PC-9 (cell line): ENCODE results near the gene ANO1. TPM values are rescaled to one million over a fixed set of nuclear protein-coding genes. Genes with fewer than 3 reads are reported as not detected.

Experiments
- BruUV-seq: library from RNA; stranded (reverse); fragments of 400-500 nt; replicated peaks from 2 replicates; lab custom pipeline; 2021; lab: Mats Ljungman, UMichigan
- CTCF ChIA-PET: fragments of 300-600 bp; sonication (Branson Sonifier 250); formaldehyde crosslinking; loops from one replicate; lab custom pipeline; 2022; ENCODE audit warnings: antibody characterized with exemption; lab: Charles Lee
- POLR2A ChIA-PET: fragments of 300-600 bp; sonication (Branson Sonifier 250); formaldehyde crosslinking; loops from one replicate; lab custom pipeline; 2022; ENCODE audit warnings: antibody characterized with exemption; ENCODE audit not compliant: unreplicated experiment; lab: Charles Lee
- DNase-seq, 2 experiments: peaks; one replicate each; pipeline versions ENCODE4 v3.0.0 to v3.0.0-alpha.2; 2015 to 2022; ENCODE audit warnings: mixed read lengths in 1 of 2
- H2AFZ ChIP-seq: fragments of 200-600 bp; sonication (generic); 2 replicates; pipeline ENCODE4 v1.8.1; 2017; ENCODE audit warnings: antibody characterized with exemption
- H3F3A ChIP-seq: fragments of 200-600 bp; sonication (generic); 2 replicates; pipeline ENCODE4 v1.8.1; 2017; ENCODE audit warnings: antibody characterized with exemption, mild to moderate bottlenecking, low read depth; ENCODE audit not compliant: insufficient read depth
- H3K27ac ChIP-seq: fragments of 200-600 bp; sonication (generic); 2 replicates; pipeline ENCODE4 v1.6.1; 2016; ENCODE audit warnings: mixed run types
- H3K27me3 ChIP-seq: fragments of 200-600 bp; sonication (generic); 2 replicates; pipeline ENCODE4 v1.6.1; 2016; ENCODE audit warnings: low read depth, mixed run types; ENCODE audit not compliant: insufficient read depth
- H3K36me3 ChIP-seq: fragments of 200-600 bp; sonication (generic); 2 replicates; pipeline ENCODE4 v1.6.1; 2016; ENCODE audit warnings: low read depth, mixed run types
- H3K4me1 ChIP-seq: fragments of 200-600 bp; sonication (generic); replicated peaks from 2 replicates; pipeline ENCODE4 v1.6.1; 2016; ENCODE audit warnings: mixed run types; ENCODE audit not compliant: insufficient read depth
- H3K4me2 ChIP-seq: fragments of 200-600 bp; sonication (generic); 2 replicates; pipeline ENCODE4 v1.6.1; 2017; ENCODE audit warnings: mixed run types
- H3K4me3 ChIP-seq: fragments of 200-600 bp; sonication (generic); 2 replicates; pipeline ENCODE4 v1.6.1; 2016; ENCODE audit warnings: mixed run types
- H3K79me2 ChIP-seq: fragments of 200-600 bp; sonication (generic); 2 replicates; pipeline ENCODE4 v1.6.1; 2017; ENCODE audit warnings: low read depth, mixed run types
- H3K9me2 ChIP-seq: fragments of 200-600 bp; sonication (generic); 2 replicates; pipeline ENCODE4 v1.8.1; 2017; ENCODE audit warnings: mild to moderate bottlenecking; ENCODE audit not compliant: insufficient read depth
- H3K9me3 ChIP-seq: fragments of 200-600 bp; sonication (generic); 2 replicates; pipeline ENCODE4 v1.8.1; 2016; ENCODE audit warnings: low read depth; ENCODE audit not compliant: insufficient read depth
- H4K20me1 ChIP-seq: fragments of 200-600 bp; sonication (generic); 2 replicates; pipeline ENCODE4 v1.8.1; 2017; ENCODE audit not compliant: insufficient read depth
- CTCF ChIP-seq: fragments of 200-600 bp; sonication (generic); conservative IDR thresholded peaks from 2 replicates; pipeline ENCODE4 v1.6.1; 2017; ENCODE audit warnings: mixed run types, antibody characterized with exemption, mild to moderate bottlenecking, moderate library complexity
- EZH2 ChIP-seq: fragments of 200-600 bp; sonication (generic); IDR thresholded peaks from 2 replicates; pipeline ENCODE4 v1.8.0; 2017; ENCODE audit warnings: antibody characterized with exemption, low read depth
- intact Hi-C: fragments of 100-400 bp; cut with micrococcal nuclease; formaldehyde crosslinking; loops from one replicate; pipeline ENCODE4 v1.10.0; 2022; ENCODE audit not compliant: unreplicated experiment
- total RNA-seq: library from RNA; stranded (reverse); gene quantifications from 2 replicates; pipeline ENCODE4 v1.2.3, GENCODE V29; 2021

ANO1 gene
- total RNA-seq, 1 experiment from 2014 or later = 107 TPM

GRCh38 chr11:70072861-70073755 lies 5.0 kb upstream of the ANO1 start:
- TF ChIP-seq CTCF (no peak), EZH2 (no peak)
- H3K36me3 ChIP-seq = no peaks in the 10 kb centered on the region
- intact Hi-C loops = no loop called here
- H3K27me3 ChIP-seq = no peaks in the 10 kb centered on the region
- no peaks in the 10 kb centered on the region for H3K9me3 ChIP-seq
- H3K4me1 ChIP-seq = peaks cover 63% of the 10 kb centered on the region
- DNase-seq = no peak
- no peak overlapping the region for H3K27ac ChIP-seq
- no TSS peak for BruUV-seq
- H3K79me2 ChIP-seq = peaks cover 20% of the 10 kb centered on the region
- ChIA-PET POLR2A (no interaction called here), CTCF (no interaction called here)
- peaks cover 24% of the 10 kb centered on the region for H3F3A ChIP-seq
- H4K20me1 ChIP-seq = no peaks in the 10 kb centered on the region
- no peaks in the 10 kb centered on the region for H3K9me2 ChIP-seq
- H3K4me3 ChIP-seq = no peak overlapping the region
- H2AFZ ChIP-seq = no peak overlapping the region
- H3K4me2 ChIP-seq = no peak overlapping the region

DNA sequence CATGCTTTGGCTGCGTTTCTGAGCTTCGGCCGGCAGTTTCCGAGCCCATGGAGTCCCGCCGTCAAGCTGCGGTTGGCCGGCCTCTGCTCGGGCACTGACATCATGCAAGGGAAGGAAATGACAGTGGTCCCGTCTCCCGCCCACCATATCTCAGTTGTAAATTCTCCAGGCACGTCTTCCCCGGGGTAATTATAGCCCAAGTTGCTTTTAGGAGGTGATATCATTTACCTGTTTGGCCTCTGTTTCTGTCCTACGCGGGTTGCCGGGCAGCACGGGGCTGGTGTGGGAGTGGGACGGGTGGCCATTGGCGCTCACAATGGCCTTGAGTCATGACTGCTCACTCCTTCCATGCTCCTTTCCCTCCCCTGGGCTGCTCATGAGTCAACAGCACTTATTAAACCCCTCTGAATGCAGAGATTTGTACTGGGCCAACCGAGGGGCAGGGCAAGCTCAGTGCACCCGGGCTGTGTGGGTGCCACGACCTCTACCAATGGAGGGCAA lies 4.2 kb upstream of the ANO1 start:
- Histone ChIP-seq H3F3A (peaks cover 17% of the 10 kb centered on the region; the same call in 1 of the 2 replicates), H3K4me3 (no peak overlapping the region), H3K27ac (no peak overlapping the region), H3K79me2 (peaks cover 22% of the 10 kb centered on the region), H3K36me3 (no peaks in the 10 kb centered on the region), H3K9me2 (no peaks in the 10 kb centered on the region), H3K9me3 (no peaks in the 10 kb centered on the region), H3K4me2 (no peak overlapping the region), H2AFZ (no peak overlapping the region), H4K20me1 (no peaks in the 10 kb centered on the region), H3K4me1 (peaks cover 55% of the 10 kb centered on the region), H3K27me3 (no peaks in the 10 kb centered on the region)
- CTCF ChIA-PET = no interaction called here
- TF ChIP-seq EZH2 = no peak
- no peak for TF ChIP-seq CTCF
- intact Hi-C loops = no loop called here
- POLR2A ChIA-PET = no interaction called here
- BruUV-seq = no TSS peak
- DNase-seq = peak; percentile 44 to 45

- H3K4me2 ChIP-seq = no peak overlapping the region
- no TSS peak for BruUV-seq
- H3K9me3 ChIP-seq = no peaks in the 10 kb centered on the region
- H2AFZ ChIP-seq = no peak overlapping the region
- intact Hi-C loops = no loop called here
- H3K4me3 ChIP-seq = no peak overlapping the region
- ChIA-PET POLR2A (no interaction called here), CTCF (no interaction called here)
- no peak for TF ChIP-seq CTCF
- TF ChIP-seq EZH2 = no peak
- no peak overlapping the region for H3K27ac ChIP-seq
- H3K9me2 ChIP-seq = no peaks in the 10 kb centered on the region
- no peaks in the 10 kb centered on the region for H3K36me3 ChIP-seq
- no peaks in the 10 kb centered on the region for H4K20me1 ChIP-seq
- DNase-seq = no peak
- H3K27me3 ChIP-seq = no peaks in the 10 kb centered on the region
- H3F3A ChIP-seq = peaks cover 17% of the 10 kb centered on the region
- peaks cover 30% of the 10 kb centered on the region for H3K79me2 ChIP-seq
- peaks cover 46% of the 10 kb centered on the region for H3K4me1 ChIP-seq
These were observed 3.4 kb upstream of the ANO1 start for GRCh38 chr11:70074746-70075145.
